ENCODE results near the gene PRLR. TPM values are rescaled to one million over a fixed set of nuclear protein-coding genes. Genes with fewer than 3 reads are reported as not detected.

PRLR gene
- total RNA-seq, 2 experiments from 2014 or later: not detected

DNA sequence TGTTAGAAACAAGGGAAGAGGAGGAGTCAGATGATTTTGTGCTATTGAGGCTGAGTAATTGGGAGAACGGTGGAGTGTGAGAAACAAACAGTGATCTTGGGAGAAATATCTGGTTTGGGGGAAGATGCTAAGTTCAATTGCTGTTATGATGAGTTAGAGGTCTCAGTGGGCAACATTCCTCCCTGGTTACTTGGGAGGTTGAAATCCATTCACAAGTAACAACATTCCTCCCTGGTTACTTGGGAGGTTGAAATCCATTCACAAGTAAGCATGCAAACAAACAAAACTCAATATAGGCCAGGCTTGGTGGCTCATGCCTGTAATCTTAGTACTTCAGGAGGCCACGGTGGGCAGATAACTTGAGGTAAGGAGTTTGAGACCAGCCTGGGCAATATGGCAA lies 221.3 kb downstream of the PRLR start:
- Mint-ChIP-seq H3K27ac (no peak overlapping the region), H3K4me3 (no peak overlapping the region), H3K27me3 (ENCODE audit: low read depth) (peaks cover 7% of the 10 kb centered on the region), H3K9me3 (ENCODE audit: insufficient read depth) (no peaks in the 10 kb centered on the region), H3K36me3 (ENCODE audit: low read depth) (no peaks in the 10 kb centered on the region), H3K4me1 (ENCODE audit: low read depth) (no peaks in the 10 kb centered on the region)
- DNase-seq (no peak), ATAC-seq (no peak)
- POLR2A ChIA-PET: no interaction called here
- CTCF ChIA-PET: no interaction called here

DNA sequence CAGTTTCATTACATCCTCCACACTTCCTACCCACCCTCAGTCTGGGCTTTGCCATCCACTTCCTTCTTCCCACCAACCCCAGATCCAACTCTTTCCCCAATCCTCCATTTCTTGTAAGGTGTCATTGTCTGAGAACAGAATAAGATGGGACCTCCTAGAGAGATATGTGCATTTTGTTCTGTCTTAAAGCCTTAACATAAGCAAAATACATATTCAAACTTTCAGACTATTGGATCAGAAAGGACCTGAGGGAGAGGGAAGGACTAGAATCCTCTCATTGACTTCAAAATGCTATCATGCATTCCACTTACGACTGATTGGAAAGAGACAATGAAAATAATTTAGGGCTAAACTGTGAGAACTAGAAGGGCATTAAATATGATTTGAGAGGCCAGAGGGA lies 225.5 kb downstream of the PRLR start:
- H3K27ac Mint-ChIP-seq: no peak overlapping the region
- peaks cover 9% of the 10 kb centered on the region for H3K27me3 Mint-ChIP-seq (ENCODE audit: low read depth)
- H3K36me3 Mint-ChIP-seq (ENCODE audit: low read depth): no peaks in the 10 kb centered on the region
- ATAC-seq (no peak), DNase-seq (no peak)
- H3K9me3 Mint-ChIP-seq (ENCODE audit: insufficient read depth): no peaks in the 10 kb centered on the region
- no peaks in the 10 kb centered on the region for H3K4me1 Mint-ChIP-seq (ENCODE audit: low read depth)
- CTCF ChIA-PET: no interaction called here
- H3K4me3 Mint-ChIP-seq: no peak overlapping the region
- POLR2A ChIA-PET: no interaction called here

DNA sequence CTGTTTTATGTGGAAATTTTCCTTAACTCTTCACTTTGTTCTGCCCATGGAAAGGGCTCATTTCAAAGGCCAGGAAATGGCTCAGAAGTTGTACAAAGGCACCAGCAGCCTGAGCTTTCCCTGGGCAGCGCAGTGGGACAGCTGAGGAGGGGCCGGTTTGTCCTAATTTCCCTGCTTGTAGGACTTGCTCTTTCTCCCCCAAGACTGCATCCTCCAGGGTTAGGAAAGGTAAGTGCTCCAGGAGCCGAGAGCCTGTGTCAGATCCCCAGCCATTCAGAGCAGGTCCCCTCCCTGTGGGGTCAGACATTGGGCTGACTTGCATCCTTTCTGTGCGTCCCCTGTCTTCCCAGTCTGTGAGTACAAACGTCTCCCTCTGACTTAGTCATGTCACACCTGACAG lies 226.1 kb downstream of the PRLR start:
- Mint-ChIP-seq H3K36me3 (ENCODE audit: low read depth) (no peaks in the 10 kb centered on the region), H3K4me3 (no peak overlapping the region), H3K27me3 (ENCODE audit: low read depth) (peaks cover 9% of the 10 kb centered on the region), H3K4me1 (ENCODE audit: low read depth) (no peaks in the 10 kb centered on the region), H3K9me3 (ENCODE audit: insufficient read depth) (no peaks in the 10 kb centered on the region), H3K27ac (no peak overlapping the region)
- DNase-seq: no peak
- POLR2A ChIA-PET: no interaction called here
- ATAC-seq: no peak
- CTCF ChIA-PET: interaction anchor here (1.2 to 3.2 kb wide), 10 partner anchors 10 to 518 kb away, joined by 3 to 18 read pairs (median 6); partner anchors contain the start of genes BRIX1 and RAD1

DNA sequence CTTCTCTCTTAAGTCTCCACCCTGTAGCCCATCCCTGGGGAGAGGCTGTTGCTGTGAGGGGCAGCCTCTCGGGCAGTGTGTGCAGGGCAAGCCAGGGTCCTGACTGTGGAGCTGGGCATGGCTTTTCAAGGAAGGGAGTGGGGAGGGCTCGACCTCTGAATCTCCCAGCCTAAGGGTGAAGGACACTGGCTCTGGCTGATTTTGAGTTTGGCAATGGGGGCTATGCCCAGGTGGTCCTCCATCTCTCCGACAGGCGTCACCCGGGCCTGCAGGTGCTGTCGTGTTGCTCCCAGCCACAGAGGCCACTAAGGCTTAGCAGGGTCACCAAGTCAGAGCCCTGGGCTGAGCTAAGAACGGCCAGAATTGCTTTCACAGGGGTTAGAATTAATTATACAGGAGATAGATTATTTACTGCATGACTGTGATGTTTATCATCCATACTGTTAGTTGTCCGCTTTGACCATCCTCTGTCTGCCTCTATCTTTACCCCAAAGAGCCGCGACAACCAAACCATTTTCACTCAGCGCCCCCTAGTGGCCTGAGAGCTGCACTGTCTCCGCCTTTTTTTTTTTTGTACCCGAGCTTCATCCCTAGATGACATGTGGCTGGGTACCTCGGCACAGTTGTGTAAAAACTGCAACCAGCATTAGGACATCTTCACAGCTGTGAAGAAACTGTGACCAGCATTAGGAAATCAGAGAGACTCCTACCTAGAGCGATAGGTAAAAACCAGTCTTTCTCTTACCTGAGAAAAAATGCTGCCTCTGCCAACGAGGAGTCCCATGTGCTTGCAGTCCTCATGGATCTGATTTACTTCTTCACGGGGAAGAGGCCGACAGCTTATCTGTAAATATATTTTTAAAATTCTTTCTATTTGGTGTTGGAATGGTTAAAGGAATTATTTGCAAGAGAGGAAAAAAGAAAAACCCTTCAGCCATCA lies 227.0 kb downstream of the PRLR start:
- no peaks in the 10 kb centered on the region for H3K4me1 Mint-ChIP-seq (ENCODE audit: low read depth)
- no peak overlapping the region for H3K4me3 Mint-ChIP-seq
- H3K9me3 Mint-ChIP-seq (ENCODE audit: insufficient read depth): no peaks in the 10 kb centered on the region
- no peaks in the 10 kb centered on the region for H3K36me3 Mint-ChIP-seq (ENCODE audit: low read depth)
- DNase-seq (peak; percentile 70), ATAC-seq (peak; percentile 79)
- CTCF ChIA-PET: interaction anchor here (0.7 to 3.2 kb wide), 21 partner anchors 9 to 1798 kb away, joined by 3 to 18 read pairs (median 4); partner anchors contain the start of genes BRIX1, DNAJC21 and RAD1
- POLR2A ChIA-PET: no interaction called here
- H3K27me3 Mint-ChIP-seq (ENCODE audit: low read depth): peaks cover 10% of the 10 kb centered on the region
- H3K27ac Mint-ChIP-seq: no peak overlapping the region

DNA sequence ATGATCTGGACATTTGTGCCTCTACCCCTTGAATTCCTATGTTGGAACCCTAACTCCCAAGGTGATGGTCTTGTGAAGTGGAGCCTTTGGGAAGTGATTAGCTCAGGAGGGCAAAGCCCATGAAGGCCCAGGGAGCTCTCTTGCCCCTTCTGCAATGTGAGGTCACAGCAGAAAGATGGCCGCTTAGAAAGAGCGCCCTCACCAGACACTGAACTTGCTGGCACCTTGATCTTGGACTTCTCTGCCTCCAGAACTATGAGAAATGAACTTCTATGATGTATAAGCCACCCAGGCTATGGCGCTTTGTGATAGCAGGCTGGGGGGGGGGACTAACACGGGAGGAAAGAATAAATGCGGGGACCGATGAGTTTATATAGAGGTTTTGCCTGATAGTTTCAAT lies 227.8 kb downstream of the PRLR start:
- no peak overlapping the region for H3K27ac Mint-ChIP-seq
- ATAC-seq (no peak), DNase-seq (no peak)
- no peaks in the 10 kb centered on the region for H3K4me1 Mint-ChIP-seq (ENCODE audit: low read depth)
- CTCF ChIA-PET: interaction anchor here (0.6 to 3.2 kb wide), 7 partner anchors 8 to 517 kb away, joined by 3 to 18 read pairs (median 7); no protein-coding TSS in a partner anchor
- H3K4me3 Mint-ChIP-seq: no peak overlapping the region
- no peaks in the 10 kb centered on the region for H3K36me3 Mint-ChIP-seq (ENCODE audit: low read depth)
- no peaks in the 10 kb centered on the region for H3K9me3 Mint-ChIP-seq (ENCODE audit: insufficient read depth)
- H3K27me3 Mint-ChIP-seq (ENCODE audit: low read depth): peaks cover 10% of the 10 kb centered on the region
- POLR2A ChIA-PET: interaction anchor here (0.8 kb wide), 1 partner anchor 86 kb away, joined by 4 read pairs; no protein-coding TSS in a partner anchor

DNA sequence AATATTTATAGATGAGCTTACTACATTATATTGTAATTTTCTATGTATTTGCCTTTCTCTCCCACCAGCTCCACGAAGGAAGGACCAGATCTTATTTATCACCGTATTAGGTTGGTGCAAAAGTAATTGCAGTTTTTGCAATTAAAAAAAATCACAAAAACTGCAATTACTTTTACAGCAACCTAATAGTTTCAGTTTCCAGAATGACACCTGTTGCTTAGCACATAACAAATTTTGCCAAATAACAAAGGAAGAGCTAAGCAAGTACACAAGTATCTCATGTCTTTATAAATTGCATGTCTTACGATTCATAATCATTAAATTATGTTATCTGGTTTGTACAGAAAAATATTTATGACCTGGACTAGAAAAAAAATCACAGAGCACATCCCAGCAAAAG lies 228.4 kb downstream of the PRLR start:
- Mint-ChIP-seq H3K4me1 (ENCODE audit: low read depth) (no peaks in the 10 kb centered on the region), H3K27me3 (ENCODE audit: low read depth) (peaks cover 10% of the 10 kb centered on the region), H3K4me3 (no peak overlapping the region), H3K9me3 (ENCODE audit: insufficient read depth) (no peaks in the 10 kb centered on the region), H3K36me3 (ENCODE audit: low read depth) (no peaks in the 10 kb centered on the region), H3K27ac (no peak overlapping the region)
- CTCF ChIA-PET: interaction anchor here (0.6 to 3.2 kb wide), 5 partner anchors 44 to 516 kb away, joined by 3 to 18 read pairs (median 7); no protein-coding TSS in a partner anchor
- POLR2A ChIA-PET: interaction anchor here (0.8 kb wide), 1 partner anchor 85 kb away, joined by 4 read pairs; no protein-coding TSS in a partner anchor
- ATAC-seq: no peak
- no peak for DNase-seq

Other genes starting within 250 kb of the PRLR start
- not detected for gene AGXT2, start 182.5 kb downstream of the PRLR start, total RNA-seq